Stimulated activated CD4-positive, alpha-beta T cell treated with anti-CD3 and anti-CD28 coated beads, Interleukin-1b, Interleukin-23, amount 100 ng/mL, for 24 hours (primary cell): ENCODE measurements around the gene SLC49A4.

Source experiments
- DNase-seq, 4 experiments: peaks; one replicate each; pipeline ENCODE4 v3.0.0-alpha.2; 2020; ENCODE audit warnings: low read depth in 4 of 4, low spot score in 1 of 4

Gene SLC49A4

DNA sequence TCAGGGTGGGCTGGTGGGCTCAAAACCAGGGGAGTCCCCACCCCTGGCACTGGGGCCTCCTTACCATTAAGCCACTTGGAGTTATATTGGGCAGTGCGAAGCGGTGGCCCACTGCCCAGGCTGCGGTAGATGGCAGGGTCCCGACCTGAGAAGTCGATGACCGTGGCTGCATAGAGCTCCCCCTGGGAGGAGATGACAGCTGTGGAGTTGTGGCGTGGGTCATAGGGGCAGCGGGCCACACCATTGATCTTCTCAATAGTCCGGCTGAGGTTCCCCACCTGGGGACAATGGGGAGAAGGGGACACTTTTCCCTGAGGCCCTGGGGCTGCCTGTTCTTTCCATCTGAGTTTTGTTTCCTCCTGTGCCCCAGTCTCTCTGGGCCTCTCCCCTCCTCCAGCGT lies 132.9 kb downstream of the SLC49A4 start:
- no peak for DNase-seq

DNA sequence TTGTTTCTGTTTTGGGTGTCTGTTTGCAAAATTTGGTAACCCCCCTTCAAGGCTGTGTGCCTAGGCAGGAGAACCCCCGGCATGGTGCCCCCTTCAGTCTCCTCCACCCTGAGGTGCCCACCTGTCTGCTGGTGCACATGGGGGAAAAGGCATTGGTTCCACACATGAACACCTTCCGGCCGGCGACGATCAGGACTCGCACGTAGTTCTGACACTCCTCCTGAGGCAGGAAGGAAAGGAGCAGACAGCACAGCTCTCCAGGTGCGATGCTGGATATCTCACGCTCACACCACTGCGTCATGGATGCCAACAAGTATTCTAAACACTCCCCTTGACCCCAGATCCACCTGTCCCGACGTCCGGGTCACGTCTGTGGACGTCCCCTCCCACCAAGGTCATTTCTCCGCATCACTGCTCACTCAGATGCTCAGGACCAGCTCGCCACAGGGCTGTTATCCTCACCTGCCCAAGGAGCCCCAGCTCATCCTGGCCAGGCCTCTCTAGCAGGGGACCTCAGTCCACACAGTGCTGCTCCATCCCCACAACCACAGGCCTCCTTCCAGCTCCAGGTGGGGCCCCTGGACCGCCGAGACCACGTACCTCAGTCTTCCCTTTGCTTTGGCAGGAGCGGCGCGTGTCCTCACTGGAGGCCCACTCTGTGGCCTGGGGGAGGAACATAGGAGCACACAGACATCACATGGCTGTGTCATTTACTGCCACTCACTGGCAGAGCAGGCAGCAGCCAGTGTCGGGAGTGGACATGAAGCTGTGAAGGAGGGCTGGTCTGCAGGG lies 133.7 kb downstream of the SLC49A4 start:
- DNase-seq: no peak

DNA sequence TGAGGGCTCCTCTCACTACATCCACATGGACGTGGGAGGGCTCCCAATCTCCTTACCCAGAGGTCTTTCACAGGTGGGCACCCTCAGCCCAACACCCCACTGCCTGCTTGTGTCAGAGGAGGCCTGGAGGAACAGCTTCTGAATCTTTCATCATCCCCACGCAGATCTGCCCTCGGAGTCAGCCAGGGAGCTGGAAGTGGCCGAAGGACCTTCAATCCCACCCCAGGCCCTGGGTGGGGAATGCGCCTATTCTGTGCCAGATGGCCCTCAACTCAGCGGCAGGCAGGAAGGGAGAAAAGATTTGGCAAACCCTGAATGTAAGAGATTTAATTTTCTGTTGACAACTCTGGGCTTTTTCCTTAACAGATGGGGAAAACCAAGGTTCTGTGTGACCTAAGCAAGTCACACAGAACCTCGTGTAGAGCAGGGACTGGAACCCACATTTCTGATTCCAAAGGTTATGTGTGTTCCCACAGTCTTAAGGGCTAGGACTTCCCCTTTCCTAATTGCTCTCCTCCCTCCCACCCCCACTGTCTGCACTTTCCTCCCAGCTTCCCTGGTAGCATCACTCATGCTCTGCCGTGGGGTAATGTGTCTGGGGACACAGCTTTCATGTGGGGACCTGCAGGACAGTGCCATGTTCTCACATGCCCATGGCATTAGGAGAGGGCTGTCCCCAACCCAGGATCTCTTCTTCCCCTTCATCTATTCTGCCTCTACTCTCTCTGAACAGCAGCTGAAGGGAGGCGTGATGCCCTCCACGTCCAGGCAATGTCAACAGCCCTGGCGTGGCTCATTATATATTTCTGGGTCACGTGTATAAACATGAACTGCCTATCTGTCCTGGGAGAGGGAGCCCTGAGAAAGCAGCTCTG lies 134.6 kb downstream of the SLC49A4 start:
- no peak for DNase-seq

DNA sequence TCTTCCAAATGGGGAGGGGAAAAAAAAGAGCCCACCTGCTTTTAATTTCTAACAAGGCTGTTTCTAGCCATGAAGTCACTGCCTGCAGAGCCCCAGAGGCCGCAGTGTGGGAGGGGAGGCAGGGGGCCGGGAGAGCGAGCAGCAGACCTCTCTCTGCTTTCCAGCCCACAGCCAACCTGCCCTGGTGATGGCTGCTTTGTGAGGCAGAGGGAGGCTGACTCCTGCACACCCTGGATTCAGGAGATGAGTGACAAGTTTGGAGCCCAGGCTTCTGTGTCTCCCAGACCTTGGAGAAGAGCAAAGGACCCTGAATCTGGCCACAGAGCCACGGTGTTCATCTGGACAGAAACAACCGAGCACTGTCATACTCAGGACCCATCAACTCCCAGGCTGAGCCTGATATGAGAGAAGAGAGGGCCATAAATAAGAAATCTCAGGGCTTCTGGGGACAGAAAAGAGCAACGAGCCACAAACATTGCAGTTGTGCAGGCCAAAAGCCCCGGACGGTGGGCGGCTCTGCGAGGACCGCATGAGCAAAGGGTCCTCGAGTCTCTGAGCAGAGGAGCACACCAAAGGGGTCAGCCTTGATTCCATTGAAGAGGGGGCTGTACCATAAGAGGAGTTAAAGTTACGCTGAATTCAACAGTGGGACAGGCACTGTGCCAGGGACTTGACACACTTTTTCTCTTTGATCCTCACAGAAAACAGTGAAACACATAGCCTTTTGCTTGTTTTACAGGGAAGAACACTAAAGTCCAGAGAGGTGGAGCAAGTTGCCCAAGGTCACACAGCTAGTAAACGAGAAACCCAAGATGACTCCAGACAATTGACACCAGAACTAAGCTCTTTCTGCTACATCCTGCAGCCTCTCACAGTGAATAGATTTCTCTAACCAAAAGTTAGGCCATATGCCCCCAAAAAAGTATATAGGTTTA lies 135.5 kb downstream of the SLC49A4 start:
- no peak for DNase-seq
